Caki2 (cell line): ENCODE measurements around the gene ACTMAP. TPM values are rescaled to one million over a fixed set of nuclear protein-coding genes. Genes with fewer than 3 reads are reported as not detected.

Source experiments
- DNase-seq: peaks from one replicate; pipeline ENCODE4 v3.0.0-alpha.2; 2015; ENCODE audit warnings: low read depth
- in situ Hi-C: cut with HindIII; loops from 2 replicates; pipeline ENCODE4 v1.10.0; 2016; ENCODE audit warnings: low sequenced_read_pairs, low pct_unique_long_range_greater_than_20kb, mixed read lengths
- total RNA-seq: library from RNA; depleted of rRNA; stranded (reverse); fragments of >200 nt; shearing (Covaris generic); gene quantifications from 2 replicates; pipeline ENCODE4 v1.2.3, GENCODE V29; 2014; ENCODE audit warnings: low replicate concordance

Gene ACTMAP
- total RNA-seq, 1 experiment from 2014 or later, result 3.3 TPM

DNA sequence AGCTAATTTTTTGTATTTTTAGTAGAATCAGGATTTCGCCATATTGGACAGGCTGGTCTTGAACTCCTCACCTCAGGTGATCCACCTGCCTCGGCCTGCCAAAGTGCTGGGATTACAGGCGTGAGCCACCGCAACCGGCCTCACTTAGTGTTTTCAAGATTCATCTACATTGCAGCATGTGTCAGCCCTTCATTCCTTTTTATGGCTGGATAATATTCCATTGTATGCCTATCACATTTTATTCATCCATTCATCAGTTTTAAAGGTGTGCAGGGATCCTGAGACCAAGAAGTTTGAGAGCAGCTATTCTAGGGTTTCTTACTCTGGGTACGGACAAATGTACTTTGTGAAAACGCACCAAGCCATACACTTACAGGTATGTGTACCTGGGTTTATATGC lies 42.7 kb downstream of the ACTMAP start:
- DNase-seq, result no peak
- in situ Hi-C loops, result no loop called here

DNA sequence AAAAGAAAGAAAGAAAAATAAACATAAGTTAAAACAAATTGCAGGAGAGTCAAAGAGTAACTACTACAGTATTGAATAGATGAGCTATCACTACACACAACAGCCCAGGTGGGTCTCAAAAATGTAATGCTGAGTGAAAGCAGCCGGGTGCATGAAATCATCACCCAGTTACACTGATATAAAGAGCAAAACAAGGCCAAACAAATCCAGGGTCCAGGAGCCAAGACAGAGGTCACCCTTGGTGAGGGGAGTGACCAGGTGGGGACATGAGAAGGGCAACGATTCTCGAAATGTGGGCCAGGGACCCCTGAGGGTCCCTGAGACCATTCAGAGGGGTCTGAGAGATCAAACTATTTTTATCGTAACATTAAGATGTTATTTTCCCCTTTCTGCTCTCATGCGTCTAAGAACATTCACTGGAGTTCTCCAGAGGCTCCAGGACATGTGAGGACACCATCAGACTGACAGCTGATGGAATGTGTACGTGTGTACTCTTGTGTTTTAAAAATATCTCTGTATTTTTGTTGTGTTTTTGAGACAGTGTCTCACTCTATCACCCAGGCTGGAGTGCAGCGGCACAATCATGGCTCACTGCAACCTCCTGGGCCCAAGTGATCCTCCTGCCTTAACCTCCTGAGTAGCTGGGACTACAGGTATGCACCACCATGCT lies 44.2 kb downstream of the ACTMAP start:
- peak; percentile 36 for DNase-seq
- in situ Hi-C loops, result no loop called here

DNA sequence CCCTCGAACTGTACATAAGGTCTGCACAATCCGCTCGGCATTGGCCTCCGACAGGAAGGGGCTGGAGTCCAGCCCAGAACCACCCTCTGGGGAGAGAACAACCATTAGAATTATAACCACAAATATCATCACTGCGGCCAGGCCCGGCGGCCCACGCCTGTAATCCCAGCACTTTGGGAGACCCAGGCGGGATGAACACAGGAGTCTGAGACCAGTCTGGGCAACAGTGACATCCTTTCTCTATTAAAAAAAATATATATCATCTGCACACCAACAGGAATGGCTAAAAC lies 45.0 kb downstream of the ACTMAP start:
- in situ Hi-C loops, result no loop called here
- DNase-seq, result no peak

DNA sequence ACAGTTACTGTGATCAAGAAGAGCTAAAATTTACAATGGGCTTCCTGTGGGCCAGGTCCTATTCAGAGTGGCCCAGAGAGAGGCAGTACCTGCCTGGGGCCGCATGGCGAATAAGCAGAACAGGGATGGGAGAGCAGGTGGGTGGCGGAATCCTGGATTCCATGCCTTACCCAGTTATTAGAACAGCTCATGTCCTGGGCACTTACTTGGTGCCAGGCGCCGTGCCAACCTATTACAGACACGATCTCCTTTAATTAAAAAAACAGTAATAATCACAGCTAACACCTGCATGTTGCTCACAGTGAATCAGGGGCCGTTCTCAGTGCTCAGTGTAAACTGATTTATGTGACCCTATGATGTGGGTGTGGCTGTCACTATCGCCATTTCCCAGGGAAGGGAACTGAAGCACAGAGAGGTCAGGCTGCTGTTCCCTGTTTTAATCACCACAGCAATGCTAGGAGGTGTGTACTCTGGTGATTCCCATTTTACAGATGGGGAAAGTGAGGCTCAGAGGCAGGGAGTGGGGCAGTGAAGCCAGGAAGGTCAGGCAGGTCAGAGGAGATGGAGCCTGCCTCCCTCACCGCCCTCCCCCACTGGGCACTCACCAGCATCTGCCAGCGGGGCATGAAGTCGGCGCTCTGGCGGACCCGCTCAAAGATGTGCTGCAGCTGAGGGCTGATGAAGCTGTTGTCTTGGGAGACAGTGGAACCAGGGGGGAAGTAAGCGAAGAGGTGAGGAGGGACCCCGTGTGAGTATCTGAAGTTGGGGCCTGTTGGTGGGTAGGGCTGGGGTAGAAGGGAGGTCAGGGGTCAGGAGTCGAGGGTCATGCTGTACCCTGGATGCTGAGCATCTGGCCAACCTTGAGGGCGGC lies 45.6 kb downstream of the ACTMAP start:
- DNase-seq, result no peak
- in situ Hi-C loops, result no loop called here

DNA sequence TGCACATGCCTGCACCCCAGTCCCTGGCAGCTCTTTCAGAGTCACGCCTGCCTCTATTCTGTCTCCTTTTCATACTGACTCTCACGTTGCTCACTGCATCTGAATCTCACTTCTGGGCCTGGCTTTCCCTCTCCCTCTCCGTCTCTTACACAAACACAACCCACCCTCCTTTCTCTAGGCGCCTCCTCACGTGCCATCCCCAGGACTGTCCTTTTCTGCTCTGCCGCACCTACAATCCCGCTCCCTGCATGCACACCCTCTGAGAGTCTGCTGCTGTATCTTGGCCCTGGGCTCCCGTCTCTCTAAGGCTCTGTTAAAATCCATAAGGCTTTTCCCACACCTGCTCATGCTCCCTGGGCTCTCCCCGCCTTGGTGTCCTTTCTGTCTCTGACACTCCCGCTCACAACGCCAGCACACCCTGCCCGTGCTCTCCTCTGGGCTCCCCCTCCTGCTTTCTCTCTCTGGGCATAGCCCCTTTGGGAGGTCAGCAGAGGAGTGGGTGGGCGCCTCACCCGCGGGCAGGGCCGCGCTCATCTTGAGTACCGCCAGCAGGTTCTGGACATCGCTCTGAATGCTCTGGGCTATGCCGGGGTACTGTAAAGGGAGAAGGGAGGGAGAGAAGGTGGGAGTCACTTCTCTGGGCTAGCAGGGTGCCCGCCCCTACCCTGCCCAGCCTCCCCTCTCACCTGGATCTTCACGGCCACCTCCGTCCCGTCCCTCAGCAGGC lies 47.1 kb downstream of the ACTMAP start:
- in situ Hi-C loops, result no loop called here

DNA sequence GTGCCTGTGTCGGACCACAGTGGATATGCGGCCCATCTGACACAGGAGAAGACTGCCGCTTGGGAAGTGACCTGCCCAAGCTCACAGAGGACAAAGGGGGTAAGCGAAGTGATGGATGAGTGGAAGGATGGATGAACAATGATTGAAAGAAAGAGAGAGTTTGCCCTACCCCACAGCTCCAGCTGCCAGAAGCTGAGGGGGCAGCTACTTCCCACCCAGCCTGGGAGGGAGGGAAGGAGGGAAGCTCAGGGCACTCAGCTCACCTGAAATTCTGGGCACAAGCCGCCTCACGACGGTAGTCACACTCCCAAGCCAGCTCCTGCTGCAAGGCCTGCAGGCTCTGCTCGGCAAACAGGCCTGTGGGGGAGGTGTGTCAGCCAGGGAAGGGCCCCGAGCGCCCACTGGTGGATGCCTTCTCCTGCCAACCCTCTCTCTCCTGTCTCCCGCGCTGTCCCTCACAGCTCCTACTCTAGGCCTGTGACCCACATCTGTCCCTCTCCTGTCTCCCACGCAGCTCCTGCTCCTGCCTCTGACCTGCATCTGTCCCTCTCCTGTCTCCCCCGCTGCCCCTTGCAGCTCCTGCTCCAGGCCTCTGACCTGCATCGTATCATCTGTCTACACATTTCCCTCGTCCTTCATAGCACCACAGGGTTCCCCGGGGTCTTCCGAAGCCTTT lies 47.8 kb downstream of the ACTMAP start:
- DNase-seq, result no peak
- in situ Hi-C loops, result no loop called here

More for the DNA sequence above, 47.1 kb downstream of the ACTMAP start:
- DNase-seq, result no peak

DNA sequence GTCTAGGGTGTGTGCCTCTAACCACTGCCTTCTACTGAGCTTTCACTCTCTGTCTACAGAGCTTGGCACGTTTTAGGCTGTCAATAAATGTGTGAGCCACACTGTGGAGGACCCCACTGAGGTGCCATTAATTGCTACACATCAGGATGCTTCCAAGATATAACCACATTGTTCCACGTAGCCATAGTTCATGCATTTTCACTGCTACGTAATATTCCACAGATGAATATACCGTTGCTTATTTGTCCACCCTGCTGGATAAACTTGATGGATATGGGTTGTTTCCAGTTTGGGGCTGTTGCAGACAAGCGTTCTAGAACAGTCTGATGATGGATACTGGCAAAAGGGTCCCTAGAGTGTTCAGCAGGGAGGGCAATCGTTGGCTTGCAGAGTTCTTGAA lies 48.5 kb downstream of the ACTMAP start:
- DNase-seq, result no peak
- in situ Hi-C loops, result no loop called here

DNA sequence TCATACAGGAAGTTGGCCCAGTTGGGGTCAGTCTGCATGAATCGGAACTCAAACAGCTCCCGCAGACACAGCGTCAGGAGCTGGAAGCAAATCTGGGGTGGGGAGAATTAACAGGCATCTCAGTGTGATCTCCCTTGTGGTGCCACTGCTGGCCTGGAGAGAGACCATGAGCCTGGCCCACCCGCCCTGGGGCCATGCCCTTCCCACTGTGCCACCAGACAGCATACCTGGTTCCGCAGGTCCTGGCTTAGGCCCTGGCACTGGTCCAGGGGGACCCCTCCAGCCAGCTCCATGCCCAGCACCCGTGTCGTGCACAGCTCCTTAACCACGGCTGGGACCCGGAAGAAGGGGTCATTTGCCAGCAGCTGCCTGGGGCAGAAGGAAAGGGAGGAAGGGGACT lies 50.2 kb downstream of the ACTMAP start:
- in situ Hi-C loops, result no loop called here
- DNase-seq, result no peak

DNA sequence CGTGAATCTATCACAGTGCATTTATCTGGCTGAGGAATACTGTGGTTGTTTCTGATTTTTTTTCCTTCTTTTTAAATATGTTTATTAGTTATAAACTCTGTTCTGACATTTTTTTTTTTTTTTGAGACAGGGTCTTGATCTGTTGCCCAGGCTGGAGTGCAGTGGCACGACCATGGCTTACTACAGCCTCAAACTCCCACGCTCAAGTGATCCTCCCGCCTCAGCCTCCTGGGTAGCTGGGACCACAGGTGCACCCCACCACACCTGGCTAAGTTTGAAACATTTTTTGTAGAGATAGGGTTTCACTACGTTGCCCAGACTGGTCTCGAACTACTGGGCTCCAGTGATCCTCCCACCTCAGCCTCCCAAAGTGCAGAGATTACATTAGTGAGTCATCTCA lies 53.3 kb downstream of the ACTMAP start:
- DNase-seq, result no peak
- in situ Hi-C loops, result no loop called here

DNA sequence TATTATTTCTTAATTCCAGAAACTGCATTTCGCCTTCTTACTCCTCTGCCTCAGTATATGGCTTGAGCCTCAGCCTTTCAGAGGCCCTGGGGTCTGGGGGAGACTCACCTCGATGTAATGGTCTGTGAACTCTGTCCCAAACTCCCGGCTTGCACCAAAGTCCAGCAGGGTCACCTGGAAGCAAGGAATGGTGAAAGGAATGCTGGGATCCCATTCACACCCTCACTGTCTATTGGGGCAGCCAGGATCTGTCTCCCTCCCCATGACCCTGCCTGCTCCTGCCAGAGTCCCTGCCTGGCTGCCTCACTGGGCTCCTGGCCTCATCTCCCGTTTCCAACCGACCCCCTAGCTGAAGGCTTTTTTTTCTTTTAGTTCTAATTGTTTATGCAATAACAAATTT lies 54.4 kb downstream of the ACTMAP start:
- in situ Hi-C loops, result no loop called here
- DNase-seq, result no peak

DNA sequence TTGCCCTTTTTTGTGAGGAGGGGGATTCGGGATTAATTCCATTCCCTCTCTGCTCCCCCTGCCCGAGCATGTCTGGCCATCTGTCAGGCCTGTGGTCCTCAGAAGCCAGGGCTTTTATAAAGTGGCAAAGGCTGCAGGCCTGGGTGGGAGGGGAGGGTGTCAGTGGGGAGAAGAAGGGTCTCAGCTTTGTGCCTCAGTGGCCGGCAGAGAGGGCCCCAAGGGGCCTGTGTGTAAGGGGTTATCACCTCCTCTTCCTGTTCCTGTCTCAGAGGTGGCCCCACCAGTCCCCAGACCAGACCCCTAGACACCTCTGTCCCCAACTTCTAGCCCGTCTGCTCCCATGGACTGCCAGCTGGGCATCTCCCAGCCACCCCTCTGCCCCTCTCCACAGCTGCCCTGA lies 56.4 kb downstream of the ACTMAP start:
- DNase-seq, result no peak
- in situ Hi-C loops, result no loop called here

DNA sequence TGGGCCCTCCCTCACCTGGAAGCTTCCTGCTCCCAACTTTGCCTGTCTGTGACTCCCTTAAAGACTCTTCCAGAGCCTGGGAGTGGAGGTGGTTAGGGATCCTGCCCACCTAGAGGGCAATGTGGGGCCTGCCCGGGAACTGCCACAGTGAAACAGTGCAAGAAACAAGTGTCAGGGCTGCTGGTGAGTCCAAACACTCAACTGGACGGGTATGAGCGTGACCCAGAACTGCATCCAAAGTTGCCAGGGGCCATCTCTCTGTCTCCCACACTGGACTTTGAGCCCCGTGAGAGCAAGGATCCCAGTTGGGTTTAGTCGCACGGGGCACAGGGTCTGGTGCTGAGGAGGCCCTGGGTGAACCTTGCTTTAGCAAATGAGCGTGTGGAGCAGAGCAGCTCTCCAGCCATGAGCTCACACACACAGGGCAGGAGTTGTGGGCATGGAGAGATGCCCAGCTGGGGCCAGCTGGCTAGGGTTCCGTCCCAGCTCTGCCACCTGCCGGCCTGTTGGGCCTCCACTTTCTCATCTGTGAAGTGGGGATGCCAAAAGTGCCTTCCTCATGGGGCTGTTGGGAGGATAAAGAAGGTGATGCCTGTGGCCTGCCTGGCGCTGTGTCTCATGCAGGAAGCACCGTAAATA lies 57.0 kb downstream of the ACTMAP start:
- DNase-seq, result no peak
- in situ Hi-C loops, result no loop called here

DNA sequence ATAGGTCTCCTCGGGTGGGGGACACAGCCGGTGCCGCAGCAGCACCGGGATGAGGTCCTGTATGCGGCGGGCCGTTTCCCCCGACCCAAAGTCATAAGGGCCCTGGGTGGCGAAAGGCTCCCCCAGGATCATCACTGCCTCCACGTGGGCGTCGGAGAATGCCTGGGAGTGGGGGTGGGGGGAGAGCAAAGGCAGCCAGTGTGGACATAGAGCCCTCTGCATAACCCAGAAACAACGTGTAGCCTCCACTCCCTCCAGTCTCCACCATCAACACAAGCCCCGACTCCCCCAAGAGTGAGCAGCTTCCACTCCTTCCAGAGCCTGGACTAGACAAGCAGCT lies 58.1 kb downstream of the ACTMAP start:
- in situ Hi-C loops, result no loop called here
- no peak for DNase-seq

DNA sequence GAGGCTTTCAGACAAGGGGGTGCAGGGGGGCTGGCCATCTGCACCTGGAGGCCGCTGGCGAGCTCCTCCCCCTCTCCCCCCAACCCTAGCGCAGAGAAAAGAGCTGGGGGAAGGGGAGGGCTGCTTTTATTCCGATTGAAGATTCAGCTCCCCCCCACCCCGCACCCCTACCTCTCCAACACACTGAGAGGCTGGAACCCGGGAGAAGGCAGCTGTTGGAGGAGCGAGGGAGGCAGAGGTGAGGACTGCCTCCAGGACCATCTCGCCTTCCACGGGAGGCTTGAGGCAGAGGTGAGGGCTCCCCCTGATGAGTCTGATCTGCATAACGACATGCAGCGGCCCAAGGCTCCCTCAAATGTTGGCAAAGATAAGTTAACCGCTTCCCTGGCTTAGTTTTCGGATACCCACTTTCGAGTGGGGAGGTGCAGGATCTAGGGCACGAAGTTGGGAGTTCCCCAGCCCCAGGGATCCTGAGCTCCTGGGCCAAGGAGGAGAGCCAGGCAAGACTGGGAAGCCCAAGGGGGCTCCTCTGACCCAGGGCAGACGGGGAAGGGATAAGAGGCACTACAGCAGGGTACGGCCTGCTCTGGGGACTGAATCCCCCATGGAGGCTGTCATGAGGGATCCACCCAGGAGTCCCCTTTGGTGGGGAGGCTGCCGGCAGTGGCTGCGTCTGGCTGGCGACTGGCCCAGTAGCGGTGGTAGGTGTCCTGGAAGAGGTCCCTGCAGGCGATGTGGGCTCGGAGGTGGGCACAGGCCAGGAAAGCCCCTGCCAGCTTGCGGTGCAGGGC lies 58.7 kb downstream of the ACTMAP start:
- no peak for DNase-seq
- in situ Hi-C loops, result no loop called here
